RPMI7951 (cell line): Measurements from ENCODE around the gene TOMM7. TPM values are rescaled to one million over a fixed set of nuclear protein-coding genes. Genes with fewer than 3 reads are reported as not detected.
"Not testable (repeated sequence)": the region's sequence is repeated elsewhere in the genome, so short reads cannot be mapped to it uniquely, and the experiment has no call there.

Source experiments
- DNase-seq: peaks from one replicate; pipeline ENCODE4 v3.0.0-alpha.2; 2012; ENCODE audit warnings: low read depth
- total RNA-seq: library from RNA; depleted of rRNA; stranded (reverse); fragments of >200 nt; shearing (Covaris generic); gene quantifications from 2 replicates; pipeline ENCODE4 v1.2.3, GENCODE V29; 2014

TOMM7 gene
- total RNA-seq, 1 experiment from 2014 or later, result 425 TPM

- peak; percentile 41 for DNase-seq
Measured at GRCh38 chr7:22853674-22854157, 31.1 kb upstream of the TOMM7 start.

- DNase-seq, result no peak
Measured at GRCh38 chr7:22853138-22853537, 30.5 kb upstream of the TOMM7 start.

GRCh38 chr7:22851145-22851544 is 28.5 kb upstream of the TOMM7 start:
- DNase-seq, result peak; percentile 89

DNA sequence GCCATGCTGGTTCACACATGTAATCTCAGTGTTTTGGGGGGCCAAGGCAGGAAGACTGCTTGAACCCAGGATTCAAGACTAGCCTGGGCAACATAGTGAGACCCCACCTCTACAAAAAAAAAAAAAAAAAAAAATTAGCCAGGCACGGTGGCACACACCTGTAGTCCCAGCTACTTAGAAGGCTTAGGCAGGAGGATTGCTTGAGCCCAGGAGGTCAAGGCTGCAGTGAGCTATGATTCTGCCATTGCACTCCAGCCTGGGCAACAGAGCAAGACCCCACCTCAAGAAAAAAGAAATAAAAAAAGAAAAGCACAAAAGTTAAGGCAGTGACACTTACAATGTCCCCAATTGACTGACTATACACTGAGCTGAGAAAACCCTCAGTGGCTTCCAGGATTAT is 27.7 kb upstream of the TOMM7 start:
- DNase-seq, result not testable (repeated sequence)

- DNase-seq, result peak; percentile 46
Measured at GRCh38 chr7:22849662-22850061, 27.0 kb upstream of the TOMM7 start.

GRCh38 chr7:22849172-22849571 is 26.5 kb upstream of the TOMM7 start:
- DNase-seq, result peak; percentile 79

DNA sequence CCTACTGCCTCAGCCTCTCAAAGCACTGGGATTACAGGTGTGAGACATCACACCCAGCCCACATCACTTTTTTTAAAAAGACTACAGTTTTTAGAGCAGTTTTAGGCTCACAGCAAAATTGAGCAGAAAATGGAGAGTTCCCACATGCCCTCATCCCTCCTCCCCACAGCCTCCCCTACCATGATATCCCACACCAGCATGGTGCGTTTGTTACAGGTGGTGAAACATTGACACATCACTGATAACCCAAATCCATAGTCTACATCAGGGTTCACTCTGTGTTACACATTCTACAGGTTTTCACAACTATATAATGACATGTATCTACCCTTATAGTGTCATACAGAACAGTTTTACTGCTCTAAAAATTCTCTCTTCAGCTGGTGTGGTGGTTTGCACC is 24.3 kb upstream of the TOMM7 start:
- DNase-seq, result no peak

DNA sequence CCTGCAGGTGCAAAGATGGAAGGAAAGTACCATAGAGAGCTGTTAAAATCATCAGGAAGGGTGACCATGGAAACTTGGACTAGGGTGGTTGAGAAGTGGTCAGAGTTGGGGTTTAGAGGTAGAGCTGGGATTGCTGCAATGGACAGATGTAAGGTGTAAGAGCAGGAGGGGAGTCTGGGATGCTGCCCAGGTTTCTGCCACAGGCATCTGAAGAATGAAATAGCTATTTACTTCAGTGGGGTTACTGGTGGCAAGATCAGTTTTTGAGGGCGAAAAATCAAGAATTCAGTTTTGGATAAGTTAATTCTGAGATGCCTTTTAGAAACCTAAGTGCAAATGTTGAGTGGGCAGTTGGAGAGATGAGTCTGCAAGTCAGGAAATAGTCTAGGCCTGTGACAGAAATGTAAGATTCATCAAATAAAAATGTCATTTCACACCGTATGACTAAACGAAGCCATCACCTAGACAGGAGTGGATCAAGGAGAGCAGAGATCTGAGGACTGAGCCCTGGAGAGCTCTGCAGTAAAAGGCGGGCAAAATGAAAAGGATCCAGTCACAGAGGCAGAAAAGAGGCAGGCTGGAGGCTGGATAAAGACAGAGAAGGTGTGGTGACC is 22.7 kb upstream of the TOMM7 start:
- DNase-seq, result no peak

GRCh38 chr7:22843681-22844309 is 21.1 kb upstream of the TOMM7 start:
- DNase-seq, result no peak

GRCh38 chr7:22842973-22843372 is 20.3 kb upstream of the TOMM7 start:
- no peak for DNase-seq

DNA sequence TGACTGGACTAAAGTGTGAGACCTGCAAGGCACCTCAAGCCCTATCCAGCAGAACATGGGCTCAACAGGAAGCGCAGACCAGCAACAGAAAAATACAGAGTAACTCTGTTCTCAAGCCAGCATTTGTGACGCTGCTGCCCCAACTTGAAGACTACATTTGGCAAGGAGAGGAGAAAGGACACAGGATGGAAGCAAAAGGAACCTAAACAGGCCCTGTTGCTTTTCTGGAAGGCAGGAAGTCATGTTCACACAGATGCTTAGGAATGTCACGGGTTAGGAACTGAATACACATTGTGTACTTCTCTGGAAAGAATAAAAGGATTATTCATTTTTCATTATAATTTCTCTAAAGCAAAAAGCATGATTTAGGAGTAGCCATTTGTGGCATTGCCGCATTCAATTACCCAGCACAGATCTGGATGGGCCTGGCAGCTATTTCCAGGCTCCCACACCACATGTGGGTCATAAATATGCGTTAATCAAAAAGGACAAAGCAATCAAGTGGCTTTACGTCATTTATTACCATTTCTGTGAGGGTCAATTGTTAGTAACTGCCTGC is 19.8 kb upstream of the TOMM7 start:
- DNase-seq, result peak; percentile 82

DNA sequence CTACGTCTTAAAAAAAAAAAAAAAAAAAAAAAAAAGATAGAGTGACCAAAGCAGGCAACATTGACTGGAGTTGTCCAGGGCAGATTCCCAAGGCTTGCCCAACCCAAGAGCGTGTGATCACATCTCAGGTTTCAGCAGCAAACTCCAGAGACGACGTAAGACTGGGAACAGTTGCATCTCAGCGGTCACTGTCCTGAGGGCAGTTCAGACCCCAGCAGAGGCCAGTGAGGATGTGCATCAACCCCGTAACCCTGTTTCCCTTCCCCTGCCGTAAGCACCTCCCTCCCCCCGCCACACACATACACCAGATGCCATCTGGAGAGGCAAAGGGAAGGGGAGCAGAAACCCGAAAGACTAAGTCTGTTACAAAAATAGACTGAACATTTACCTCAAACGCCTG is 19.3 kb upstream of the TOMM7 start:
- DNase-seq, result peak; percentile 98

DNA sequence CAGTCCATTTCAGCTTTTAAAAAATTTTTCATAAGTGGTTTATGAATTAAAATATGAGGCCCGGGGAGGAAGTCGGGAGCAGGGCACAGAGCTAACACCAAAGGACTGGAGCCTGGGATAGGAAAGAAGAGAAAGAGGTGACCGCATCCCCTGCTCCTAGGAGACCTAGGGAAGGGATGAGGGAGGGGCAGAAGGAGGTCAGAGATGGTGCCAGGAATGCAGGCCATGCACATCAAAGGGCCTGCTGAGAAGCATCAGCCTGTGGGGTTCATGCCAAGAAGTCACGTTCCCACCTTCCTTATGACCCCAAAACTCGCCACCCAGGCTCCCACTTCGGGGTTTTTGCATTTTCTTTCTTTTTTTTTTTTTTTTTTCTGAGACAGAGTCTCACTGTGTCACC is 14.7 kb upstream of the TOMM7 start:
- DNase-seq, result no peak

- not testable (repeated sequence) for DNase-seq
Measured at GRCh38 chr7:22836506-22836905, 13.9 kb upstream of the TOMM7 start.

GRCh38 chr7:22833957-22834356 is 11.3 kb upstream of the TOMM7 start:
- no peak for DNase-seq

DNA sequence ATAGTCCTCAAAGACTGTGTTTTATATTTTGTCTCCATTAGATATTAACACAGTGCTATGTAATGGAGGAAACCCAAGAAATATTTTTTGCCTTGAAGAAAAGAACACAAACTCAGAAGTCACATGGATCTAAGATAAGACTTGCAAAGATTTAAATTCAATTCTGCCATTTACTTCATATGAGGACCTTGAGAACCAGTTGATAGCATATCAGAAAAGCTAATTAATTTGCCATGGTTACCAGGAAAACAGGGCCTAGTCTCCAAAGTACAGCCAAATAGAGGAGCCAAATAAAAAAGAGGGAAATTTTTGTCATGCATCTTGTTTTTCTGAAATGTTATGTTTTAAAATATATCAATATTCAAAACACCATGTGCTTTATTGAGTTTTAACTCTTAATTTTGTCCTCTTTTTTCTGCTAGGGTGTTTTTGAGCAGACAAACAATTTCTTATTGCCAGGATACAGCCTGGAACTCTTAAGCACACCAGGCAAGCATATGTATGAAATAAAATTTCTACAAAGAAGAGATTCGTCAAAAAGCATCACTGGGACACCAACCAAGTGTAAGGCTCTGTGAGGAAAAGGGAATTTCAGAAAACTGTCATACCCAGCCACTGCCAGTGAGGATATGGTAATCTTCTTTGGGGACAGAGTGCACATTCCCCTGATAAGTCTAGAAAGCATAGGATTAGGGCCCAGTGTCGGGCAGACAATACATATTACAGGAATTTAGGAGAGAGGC is 10.6 kb upstream of the TOMM7 start:
- no peak for DNase-seq

DNA sequence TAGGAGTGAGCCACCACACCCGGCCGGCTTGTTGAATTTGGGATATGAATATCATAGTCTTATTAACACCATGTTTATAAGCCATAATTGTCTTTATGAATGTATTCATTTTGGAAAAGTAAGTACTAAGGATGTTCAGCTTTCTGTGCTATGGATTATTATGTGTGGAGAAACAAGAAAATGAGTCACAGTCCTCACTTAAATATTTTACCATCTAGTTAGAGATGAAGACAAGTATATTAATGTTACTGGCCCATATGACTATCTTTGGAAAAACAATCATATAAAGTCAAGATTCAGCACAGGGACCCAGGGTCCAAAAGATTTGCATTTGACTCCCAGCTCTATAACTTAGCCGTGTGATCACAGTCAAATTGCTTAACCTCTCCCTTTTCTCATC is 9.8 kb upstream of the TOMM7 start:
- no peak for DNase-seq

DNA sequence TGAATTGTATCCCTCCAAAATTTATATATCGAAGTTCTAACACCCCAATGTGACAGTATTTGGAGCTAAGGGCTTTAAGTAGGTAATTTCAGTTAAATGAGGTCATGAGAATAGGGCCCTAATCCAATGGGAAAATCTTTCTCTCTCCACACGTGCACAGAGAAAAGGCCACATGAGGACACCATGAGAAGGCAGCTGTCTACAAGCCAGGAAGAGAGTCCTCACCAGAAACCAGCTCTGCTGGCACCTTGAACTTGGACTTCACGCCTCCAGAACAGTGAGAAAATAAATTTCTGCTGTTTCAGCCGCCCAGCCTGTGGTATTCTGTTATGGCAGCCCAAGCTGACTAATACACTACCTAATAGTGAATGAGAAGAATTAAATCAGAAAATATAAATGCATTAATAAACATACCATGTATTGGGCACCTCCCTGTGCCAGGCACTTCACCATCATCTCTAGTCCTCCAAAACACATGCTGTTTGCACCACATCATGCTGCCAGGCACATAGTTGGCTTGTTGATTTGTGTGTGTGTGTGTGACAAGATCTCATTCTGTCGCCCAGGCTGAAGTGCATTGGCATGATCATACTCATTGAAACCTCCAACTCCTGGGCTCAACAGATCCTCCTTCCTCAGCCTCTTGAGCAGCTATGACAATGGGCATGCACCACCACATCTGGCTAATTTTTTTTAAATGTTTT is 9.1 kb upstream of the TOMM7 start:
- no peak for DNase-seq

DNA sequence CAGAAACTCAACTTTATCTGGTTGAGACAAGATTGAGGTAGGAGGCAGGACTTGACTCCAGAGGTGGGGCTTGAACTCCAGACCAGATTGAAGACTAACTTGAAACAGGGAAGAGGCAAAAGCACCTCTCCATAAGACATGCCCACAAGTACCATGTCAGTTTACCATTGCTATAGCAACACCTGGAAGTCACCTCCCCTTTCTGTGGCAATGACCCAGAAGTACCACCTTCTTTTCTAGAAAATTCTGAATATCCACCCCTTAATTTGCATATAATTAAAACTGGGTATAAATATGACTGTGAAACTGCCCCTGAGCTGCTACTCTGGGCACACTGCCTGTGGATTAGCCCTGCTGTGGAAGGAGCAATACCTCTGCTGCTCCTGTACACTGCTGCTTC is 4.9 kb upstream of the TOMM7 start:
- no peak for DNase-seq

GRCh38 chr7:22826593-22826992 is 3.9 kb upstream of the TOMM7 start:
- no peak for DNase-seq

- DNase-seq, result no peak
Measured at GRCh38 chr7:22824760-22825159, 2.1 kb upstream of the TOMM7 start.

DNA sequence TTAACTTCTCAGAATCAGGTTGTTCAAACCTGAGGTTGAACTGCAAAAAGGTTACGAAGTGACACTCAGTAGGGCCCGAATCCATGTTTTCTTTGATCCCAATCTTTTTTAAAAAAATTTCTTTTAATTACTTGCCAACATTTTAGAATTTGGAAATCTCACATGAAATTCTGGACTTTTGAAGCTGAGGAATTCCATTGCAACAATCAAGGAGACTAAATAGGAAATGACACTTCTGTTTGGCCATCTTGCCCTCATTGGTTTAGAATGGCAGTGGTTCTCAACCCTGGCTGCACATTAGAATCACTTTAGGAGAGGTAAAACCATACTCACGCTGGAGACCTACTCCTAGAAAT is 471 bp upstream of the TOMM7 start:
- DNase-seq, result no peak
